Measurements from ENCODE around the gene DAPP1.

DAPP1 gene

DNA sequence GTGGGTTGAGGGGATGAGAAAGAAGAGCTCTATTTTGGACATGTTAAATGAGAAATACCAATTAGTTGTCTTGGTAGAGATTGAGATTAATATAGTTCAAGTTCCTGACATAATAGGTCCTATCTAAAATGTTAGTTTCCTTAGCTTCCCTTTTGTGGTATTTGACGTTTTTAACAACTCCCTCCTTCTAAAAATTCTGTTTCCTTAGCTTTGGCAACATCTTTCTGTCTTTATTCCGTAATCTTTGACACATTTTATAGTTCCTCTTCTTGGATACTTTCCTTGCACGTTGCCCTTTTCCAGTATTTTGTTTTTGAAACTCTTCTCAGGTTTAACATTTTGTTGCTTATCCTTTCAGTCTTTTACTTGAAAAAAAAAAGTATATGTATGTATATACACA, 40.7 kb downstream of the DAPP1 start:
- no peak for DNase-seq

DNA sequence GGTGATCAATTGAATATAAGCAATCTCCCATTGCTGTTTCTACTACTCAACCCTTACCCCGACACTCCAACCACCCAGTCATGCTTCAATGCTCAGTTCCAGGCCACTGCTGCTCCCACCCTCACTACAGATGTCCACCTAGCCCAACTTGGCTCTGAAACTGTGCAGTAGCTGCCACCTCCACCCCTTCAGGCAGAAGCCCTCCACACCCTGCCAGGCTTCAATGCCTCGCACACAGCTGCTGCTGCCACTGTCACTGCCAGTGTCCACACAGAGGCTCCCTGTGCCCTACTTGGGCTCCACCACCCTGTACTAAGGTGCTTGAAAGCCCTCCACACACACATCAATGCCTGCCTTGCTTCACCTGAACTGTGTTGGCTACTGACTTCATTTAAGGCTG, 43.0 kb downstream of the DAPP1 start:
- DNase-seq = no peak

GRCh38 chr4:99860521-99860920, 43.9 kb downstream of the DAPP1 start:
- DNase-seq = no peak

GRCh38 chr4:99861120-99861905, 44.7 kb downstream of the DAPP1 start:
- DNase-seq = no peak

- no peak for DNase-seq
Measured at GRCh38 chr4:99863804-99864203, 47.2 kb downstream of the DAPP1 start.

GRCh38 chr4:99868126-99868596, 51.5 kb downstream of the DAPP1 start:
- no peak for DNase-seq

- no peak for DNase-seq
Measured at GRCh38 chr4:99872570-99872969, 55.9 kb downstream of the DAPP1 start.

DNA sequence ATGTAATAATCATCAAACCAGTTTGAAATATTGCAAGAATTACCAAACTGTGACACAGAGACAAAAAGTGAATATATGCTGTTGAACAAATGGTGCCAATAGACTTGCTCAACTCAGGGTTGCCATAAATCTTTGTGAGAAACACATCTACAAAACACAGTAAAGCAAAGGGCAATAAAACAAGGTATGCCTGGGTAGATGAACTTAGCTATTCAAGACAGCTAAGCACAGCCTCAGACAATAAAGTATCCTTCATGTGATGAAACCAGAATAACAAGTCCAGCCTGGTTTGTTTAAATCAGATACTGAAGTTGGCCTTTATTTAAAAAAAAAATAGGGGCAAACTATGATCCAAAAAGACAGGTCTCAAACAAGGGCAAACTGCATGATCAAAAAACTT, 58.4 kb downstream of the DAPP1 start:
- DNase-seq = no peak

GRCh38 chr4:99876946-99877345, 60.3 kb downstream of the DAPP1 start:
- no peak for DNase-seq

DNA sequence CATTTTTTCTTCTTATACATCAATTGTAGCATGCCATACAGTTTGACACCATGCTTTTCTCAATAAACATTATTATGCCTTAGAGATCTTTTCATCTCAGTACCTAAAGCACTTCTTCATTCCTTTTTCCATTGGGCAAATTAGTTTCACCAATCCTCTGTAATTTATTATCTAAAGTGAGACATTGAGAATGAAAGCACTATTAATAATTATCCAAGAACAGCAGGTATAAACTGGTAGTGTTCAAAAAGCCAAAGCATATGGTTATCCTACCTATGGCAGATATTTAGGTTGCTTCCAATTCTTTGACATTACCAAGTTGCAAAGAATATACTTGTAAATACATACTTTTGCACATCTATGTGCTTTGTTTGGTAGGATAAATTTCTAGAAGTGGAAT, 62.0 kb downstream of the DAPP1 start:
- DNase-seq = no peak

- DNase-seq = no peak
Measured at GRCh38 chr4:99879458-99879857, 62.8 kb downstream of the DAPP1 start.

DNA sequence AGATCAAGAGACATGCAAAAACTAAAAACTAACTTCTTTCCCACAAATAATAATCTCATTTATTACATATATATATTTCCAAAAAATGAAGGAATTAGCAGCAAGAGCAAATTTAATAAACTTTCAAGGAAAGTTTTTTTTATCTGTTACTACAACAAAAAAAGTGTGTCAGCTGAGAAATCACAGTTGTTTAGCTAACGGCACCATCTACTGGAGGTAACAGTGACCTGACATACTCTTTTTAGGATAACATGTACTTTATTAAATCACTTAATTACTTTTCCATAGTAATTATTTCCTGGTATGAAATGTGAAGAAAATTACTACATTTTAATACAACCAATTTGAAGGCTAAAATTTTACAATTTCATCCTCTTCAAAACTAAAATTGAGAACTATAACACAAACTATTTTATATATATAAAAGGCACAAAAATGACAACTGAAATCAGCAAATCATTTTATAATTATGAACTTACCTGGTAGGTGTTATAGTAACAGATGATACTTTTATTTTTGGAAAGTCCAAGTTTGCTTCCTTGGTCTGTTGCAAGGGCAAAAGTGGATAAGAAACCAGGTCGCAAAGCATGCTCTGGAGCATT, 68.5 kb downstream of the DAPP1 start:
- DNase-seq = peak; percentile 69

DNA sequence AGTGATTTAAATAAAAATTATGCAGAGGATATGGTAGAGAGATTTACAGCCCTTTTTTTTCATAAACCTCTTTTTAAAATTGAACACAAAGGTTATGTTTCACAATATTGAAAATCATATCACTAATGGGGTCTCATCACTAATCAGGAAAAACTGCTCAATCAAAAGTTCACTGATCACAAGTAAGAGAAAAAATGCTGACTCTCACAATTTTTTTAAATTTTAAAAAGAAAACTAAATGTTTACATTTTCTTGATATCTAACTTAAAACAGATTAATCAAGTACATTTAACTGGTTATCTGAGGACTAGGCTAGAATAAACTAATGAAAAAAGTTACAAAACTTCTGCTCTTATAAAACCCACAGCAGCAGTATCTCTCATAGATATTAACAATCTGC, 69.1 kb downstream of the DAPP1 start:
- no peak for DNase-seq

- DNase-seq = no peak
Measured at GRCh38 chr4:99886146-99886545, 69.5 kb downstream of the DAPP1 start.

DNA sequence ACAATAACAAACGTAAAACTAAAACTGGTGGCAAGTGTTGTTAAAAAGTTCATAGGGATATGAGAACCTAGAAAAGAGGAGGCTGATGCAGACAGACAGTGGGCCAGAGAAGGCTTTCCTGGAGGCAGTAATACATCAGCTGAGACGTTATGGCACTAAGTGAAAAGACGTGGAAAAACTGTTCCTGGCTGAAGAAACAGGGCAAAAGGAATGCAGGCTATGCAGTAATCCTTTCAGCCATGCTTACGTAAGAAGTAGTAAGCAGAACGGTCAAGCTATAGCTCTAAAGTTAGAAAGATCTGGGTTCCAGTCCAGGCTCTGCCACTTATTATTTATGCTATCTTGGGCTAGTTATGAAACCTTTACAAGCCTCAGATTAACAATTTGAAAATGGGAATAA, 71.2 kb downstream of the DAPP1 start:
- no peak for DNase-seq

GRCh38 chr4:99891351-99891750, 74.7 kb downstream of the DAPP1 start:
- DNase-seq = no peak

DNA sequence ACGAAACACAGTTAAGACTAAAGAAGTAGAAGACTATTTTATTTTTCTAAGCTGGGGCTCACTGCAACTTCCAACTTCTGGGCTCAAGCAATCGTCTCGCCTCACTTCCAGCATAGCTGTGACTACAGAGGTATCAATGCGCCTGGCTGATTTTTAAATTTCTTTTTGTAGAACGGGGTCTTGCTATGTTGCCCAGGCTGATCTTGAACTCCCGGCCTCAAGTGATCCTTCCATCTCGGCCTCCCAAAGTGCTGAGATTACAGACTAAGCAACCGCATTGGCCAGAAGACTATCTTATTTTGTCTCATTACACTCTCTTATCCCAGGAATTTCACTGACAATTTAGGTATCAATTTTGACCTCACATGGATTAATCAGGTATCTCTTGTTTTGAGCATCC, 76.4 kb downstream of the DAPP1 start:
- no peak for DNase-seq

- DNase-seq = no peak
Measured at GRCh38 chr4:99893839-99894160, 77.2 kb downstream of the DAPP1 start.

- peak; percentile 95 for DNase-seq
Measured at GRCh38 chr4:99894161-99894997, 77.8 kb downstream of the DAPP1 start, which contains the start of gene LAMTOR3. Gene LAMTOR3 (minus strand): TSS chr4:99894427. CDS start chr4:99893963, 464 bp downstream.

DNA sequence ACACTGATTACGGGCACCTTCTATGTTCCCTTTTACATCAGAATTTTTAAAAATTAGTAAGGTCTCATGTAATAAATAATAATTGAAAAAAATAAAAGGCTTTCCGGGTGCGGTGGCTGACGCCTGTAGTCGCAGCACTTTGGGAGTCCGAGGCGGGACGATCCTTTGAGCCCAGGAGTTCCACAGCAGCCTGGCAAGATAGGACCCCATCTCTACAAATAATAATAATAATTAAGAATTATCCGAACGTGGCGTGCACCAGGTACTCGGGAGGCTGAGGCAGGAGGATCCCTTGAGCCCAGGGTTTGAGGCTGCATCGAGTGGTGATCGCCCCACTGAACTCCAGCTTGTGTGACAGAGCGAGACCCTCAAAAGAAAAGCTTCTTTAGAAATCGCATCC, 78.4 kb downstream of the DAPP1 start:
- DNase-seq = no peak

DNA sequence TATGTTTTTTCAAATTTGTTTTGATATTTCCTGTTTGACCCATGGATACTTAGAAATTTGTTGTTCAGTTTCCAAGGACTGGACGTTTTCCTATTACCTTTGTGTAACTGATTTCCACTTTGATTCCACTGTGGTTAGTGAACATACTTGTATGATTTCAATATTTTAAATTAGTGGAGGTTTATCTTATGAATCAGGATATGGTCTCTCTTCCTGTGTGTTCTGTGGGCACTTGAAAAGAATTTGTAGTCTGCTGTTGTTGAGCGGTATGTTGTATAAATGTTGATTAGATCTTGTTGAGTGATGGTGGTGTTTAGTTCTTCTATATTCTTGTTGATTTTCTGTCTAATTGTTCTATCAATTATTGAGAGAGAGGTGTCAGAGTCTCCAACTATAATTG, 98.8 kb downstream of the DAPP1 start:
- no peak for DNase-seq

- no peak for DNase-seq
Measured at GRCh38 chr4:99917575-99917974, 100.9 kb downstream of the DAPP1 start.

- DNase-seq = no peak
Measured at GRCh38 chr4:99918656-99919055, 102.0 kb downstream of the DAPP1 start.

Measured in CD4-positive, alpha-beta T cell treated with Interleukin-17A for 1 hour (primary cell).